Muscle of back (tissue), 11 donors: ENCODE results near the gene TCEA2. TPM values are rescaled to one million over a fixed set of nuclear protein-coding genes. Genes with fewer than 3 reads are reported as not detected.

ENCODE experiments used
- DNase-seq, 3 donors: peaks; one replicate each; pipeline versions ENCODE4 v3.0.0 to v3.0.0-alpha.2; 2013
- polyA plus RNA-seq, 10 donors: library from polyadenylated mRNA; unstranded; fragments of 120-200 nt; gene quantifications; one replicate each; pipeline ENCODE4 v1.2.1, GENCODE V29; 2013; ENCODE audit not compliant: insufficient read length in 10 of 10

Gene TCEA2
- polyA plus RNA-seq, 10 donors: 38.5 to 50.1 (median 42.5) TPM

DNA sequence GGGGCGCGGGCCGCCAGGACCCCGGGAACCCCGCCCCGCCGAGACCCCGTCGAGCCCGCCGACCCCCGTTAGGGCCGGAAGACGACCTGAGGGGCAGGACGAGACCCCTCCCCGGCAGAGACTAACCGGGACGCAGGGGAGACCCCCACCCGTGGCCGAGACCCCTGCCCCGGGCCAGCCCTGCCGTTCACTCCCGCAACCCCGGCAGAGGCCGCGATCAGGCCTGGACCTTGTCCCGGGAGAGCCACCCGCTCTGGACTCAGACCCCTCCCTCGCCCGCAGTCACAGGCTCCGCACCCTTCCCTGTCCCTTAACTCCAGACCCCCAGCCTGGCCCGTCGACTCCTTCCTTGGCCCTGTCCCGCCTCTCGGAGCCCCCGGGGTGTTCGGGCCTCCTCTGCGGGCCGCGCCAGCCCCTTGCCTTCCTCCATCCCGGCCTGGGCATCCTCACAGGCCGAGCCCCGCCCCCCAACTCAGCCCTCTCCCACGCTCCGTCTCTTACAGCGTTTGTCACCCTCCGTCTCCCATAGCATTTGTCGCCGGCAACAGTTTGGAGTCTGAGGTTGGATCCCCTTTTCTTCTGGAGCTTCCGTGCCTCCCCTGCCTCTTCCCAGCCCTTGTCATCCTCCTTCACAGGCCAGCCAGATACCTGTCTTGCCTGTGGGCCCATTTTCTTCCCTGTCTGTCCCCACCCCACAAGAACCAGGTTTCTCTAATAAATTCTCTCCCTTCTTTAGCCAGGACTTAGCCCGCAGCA, 569 bp downstream of the TCEA2 start:
- peak in 1 of 3 donors; percentile 51 for DNase-seq

DNA sequence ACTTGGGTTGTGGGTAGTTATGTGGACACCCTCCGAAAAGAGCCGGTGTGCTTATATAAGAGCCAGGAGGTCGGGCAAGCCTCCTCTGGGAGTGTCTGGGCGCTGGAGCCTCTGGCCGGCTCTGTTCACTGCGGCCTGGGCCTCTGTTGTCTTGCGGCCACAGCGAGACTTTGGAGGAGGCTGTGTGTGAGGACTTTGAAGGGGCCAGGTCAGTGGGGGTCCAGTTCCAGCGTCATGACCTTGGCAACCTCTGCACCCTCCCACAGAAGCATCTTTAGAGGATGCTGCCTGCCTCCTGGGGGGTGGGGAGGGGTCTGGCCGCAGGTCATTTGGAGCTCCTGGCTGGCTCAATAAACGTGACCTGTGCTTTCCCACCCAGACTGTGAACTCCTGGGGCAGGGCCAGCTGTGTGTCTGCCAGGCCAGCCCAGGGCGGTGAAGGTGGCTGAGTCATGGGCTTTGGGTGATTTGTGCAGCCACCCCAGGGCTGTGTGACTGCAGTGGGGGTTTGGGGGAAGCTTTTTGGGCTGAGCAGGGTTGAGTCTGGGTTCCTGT, 1.2 kb downstream of the TCEA2 start:
- DNase-seq: no peak

GRCh38 chr20:64065062-64065973, 2.3 kb downstream of the TCEA2 start:
- no peak for DNase-seq

GRCh38 chr20:64065974-64066343, 3.0 kb downstream of the TCEA2 start:
- DNase-seq: no peak

DNA sequence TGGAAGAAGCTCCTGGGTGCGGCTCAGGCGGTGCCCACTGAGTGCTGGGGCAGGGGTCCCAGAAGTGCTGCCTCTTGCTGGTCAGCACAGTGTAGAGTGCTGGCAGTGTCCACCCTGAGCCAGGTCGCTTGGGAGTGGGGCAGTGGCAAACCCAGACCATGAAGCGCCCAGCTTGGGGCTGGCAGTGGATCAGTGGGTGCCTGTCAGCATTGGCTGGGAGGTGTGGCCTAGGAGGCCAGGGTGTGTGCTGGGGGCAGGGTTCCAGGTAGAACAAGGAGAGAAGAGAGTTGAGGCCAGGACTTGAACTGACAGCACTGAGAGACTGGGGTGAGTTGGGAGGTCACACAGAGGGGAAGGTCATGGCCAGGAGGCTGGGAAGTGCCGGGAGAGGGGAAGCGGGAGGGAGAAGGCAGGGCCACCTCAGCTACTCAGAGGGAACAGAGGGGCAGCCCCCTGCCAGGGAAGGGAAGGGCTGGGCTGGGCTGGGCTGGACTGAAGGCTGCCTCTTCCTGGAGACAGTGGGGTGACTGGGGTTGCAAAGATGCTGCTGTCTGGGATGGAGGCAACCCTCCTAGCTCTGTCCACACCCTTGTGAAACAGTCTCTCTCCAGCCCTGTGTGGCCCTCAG, 4.1 kb downstream of the TCEA2 start:
- DNase-seq: no peak

GRCh38 chr20:64067733-64068307, 4.8 kb downstream of the TCEA2 start:
- DNase-seq: no peak

- no peak for DNase-seq
Measured at GRCh38 chr20:64068386-64069208, 5.6 kb downstream of the TCEA2 start.

GRCh38 chr20:64069209-64069613, 6.2 kb downstream of the TCEA2 start:
- DNase-seq: no peak

DNA sequence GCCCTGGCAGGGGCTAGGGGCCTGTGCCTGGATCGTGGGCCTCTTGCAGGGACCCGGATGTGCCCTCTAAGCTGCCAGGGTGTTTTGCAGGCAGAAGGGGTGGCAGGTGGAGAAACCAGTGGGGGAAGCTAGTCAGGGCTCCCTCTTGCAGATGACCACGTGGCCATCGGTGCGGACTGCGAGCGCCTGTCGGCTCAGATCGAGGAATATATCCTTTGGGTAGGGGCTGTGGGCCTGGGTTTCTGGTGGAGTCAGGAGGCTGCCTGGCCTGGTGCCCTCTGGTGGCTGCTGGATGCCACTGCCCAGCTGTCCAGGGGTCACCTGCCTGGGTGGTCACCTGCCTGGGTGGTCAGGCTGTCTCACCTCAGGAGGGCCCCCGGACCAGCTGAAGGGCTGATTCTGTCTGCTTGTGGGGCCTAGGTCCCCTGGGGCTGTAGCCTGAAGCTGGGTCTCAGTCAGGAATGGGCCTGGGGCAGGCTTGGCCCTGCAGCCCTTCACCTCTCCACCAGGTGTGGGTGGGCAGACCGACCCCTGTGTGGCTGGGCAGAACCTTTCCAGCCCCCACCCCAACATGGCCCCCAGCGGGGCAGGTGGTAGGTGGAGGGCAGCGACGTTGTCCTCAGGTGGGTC, 6.7 kb downstream of the TCEA2 start:
- no peak for DNase-seq

GRCh38 chr20:64070244-64070993, 7.4 kb downstream of the TCEA2 start:
- DNase-seq: no peak

- DNase-seq: no peak
Measured at GRCh38 chr20:64071341-64072332, 8.6 kb downstream of the TCEA2 start.

DNA sequence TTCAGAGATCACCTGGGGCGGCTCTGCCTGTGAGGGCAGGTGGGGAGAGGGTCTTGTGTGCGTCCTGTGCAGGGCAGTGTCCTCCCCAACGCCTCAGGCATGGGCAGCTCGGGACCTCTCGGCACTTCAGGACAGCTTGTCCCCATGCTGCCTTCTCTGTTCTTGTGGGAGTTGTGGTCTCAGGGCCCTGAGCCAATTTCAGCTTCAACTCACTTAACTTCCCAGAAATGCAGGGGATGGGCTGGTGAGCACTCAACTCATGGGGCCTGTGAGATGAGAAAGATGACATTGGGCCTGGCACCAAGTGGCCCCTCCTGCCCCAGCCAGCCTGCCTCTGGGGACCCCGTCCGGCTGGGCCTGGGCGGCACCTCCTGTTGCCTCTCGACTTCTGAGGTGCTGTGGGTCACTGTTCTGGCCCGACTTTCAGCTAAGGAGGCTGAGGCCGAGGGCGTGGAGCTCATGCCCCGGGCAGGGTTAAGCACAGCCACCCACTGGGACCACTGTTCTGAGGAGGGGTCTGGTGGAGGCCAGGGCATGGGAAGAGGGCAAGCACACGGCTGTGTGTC, 9.6 kb downstream of the TCEA2 start:
- DNase-seq: no peak

GRCh38 chr20:64073476-64074183, 10.6 kb downstream of the TCEA2 start:
- no peak for DNase-seq

- no peak for DNase-seq
Measured at GRCh38 chr20:64074184-64074789, 11.3 kb downstream of the TCEA2 start.

DNA sequence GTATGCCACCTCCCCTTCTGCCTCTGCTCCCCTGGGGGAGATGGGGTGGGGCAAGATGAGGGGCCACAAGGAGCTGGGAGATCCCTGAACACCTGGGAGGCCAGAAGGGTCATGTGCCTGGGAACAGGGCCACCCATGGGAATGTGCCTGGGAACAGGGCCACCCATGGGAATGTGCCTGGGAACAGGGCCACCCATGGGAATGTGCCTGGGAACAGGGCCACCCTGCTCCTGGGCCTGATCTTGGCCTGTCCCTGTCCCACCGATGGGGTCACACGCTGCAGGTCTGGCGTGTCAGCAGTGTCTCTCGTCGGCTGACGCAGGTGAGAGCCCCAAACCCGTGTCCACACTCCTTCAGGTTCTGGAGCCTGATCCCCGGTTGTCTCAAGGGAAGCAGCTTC, 12.0 kb downstream of the TCEA2 start:
- no peak for DNase-seq

- no peak for DNase-seq
Measured at GRCh38 chr20:64075556-64075955, 12.6 kb downstream of the TCEA2 start.
